GM23338 (cell line): ENCODE results near the gene CFP. TPM values are rescaled to one million over a fixed set of nuclear protein-coding genes. Genes with fewer than 3 reads are reported as not detected.
"Not testable (repeated sequence)": the region's sequence is repeated elsewhere in the genome, so short reads cannot be mapped to it uniquely, and the experiment has no call there.

Source experiments
- ATAC-seq: fragments of 200-7000 bp; cut with Tn5 transposase; 3 replicates; pipeline ENCODE4 v1.9.1; 2020
- DNase-seq: peaks from one replicate; pipeline ENCODE4 v3.0.0-alpha.2; 2015; ENCODE audit warnings: low spot score
- H2AFZ ChIP-seq: fragments of 200-600 bp; sonication (generic); 2 replicates; pipeline ENCODE4 v1.8.0; 2016; ENCODE audit warnings: antibody characterized with exemption, mild to moderate bottlenecking, moderate library complexity
- H3F3A ChIP-seq: fragments of 200-600 bp; sonication (generic); replicated peaks from 2 replicates; pipeline ENCODE4 v1.8.0; 2017; ENCODE audit warnings: antibody characterized with exemption, mixed run types, low read depth
- H3K27ac ChIP-seq: fragments of 200-600 bp; sonication (generic); 2 replicates; pipeline ENCODE4 v1.6.1; 2016; ENCODE audit warnings: low read depth
- H3K27me3 ChIP-seq: fragments of 200-600 bp; sonication (generic); 2 replicates; pipeline ENCODE4 v1.8.0; 2016; ENCODE audit warnings: mild to moderate bottlenecking, mixed run types, moderate library complexity; ENCODE audit not compliant: insufficient read depth
- H3K36me3 ChIP-seq: fragments of 200-600 bp; sonication (generic); 2 replicates; pipeline ENCODE4 v1.8.0; 2016; ENCODE audit warnings: mild to moderate bottlenecking; ENCODE audit not compliant: insufficient read depth
- H3K4me1 ChIP-seq: fragments of 200-600 bp; sonication (generic); 2 replicates; pipeline ENCODE4 v1.8.0; 2016; ENCODE audit warnings: mild to moderate bottlenecking, moderate library complexity; ENCODE audit not compliant: insufficient read depth
- H3K4me2 ChIP-seq: fragments of 200-600 bp; sonication (generic); 2 replicates; pipeline ENCODE4 v1.7.1; 2017; ENCODE audit warnings: mixed run types
- H3K4me3 ChIP-seq: fragments of 200-600 bp; sonication (generic); 2 replicates; pipeline ENCODE4 v1.6.1; 2016; ENCODE audit warnings: mixed run types
- H3K79me2 ChIP-seq: fragments of 200-600 bp; sonication (generic); replicated peaks from 2 replicates; pipeline ENCODE4 v1.8.0; 2017; ENCODE audit warnings: mild to moderate bottlenecking; ENCODE audit not compliant: insufficient read depth
- H3K9me2 ChIP-seq: fragments of 200-600 bp; sonication (generic); 2 replicates; pipeline ENCODE4 v1.8.0; 2017; ENCODE audit not compliant: insufficient read depth
- H4K20me1 ChIP-seq: fragments of 200-600 bp; sonication (generic); replicated peaks from 2 replicates; pipeline ENCODE4 v1.8.0; 2017; ENCODE audit warnings: mild to moderate bottlenecking; ENCODE audit not compliant: insufficient read depth
- H3K27ac Mint-ChIP-seq: 2 replicates; pipeline ENCODE4 v1.8.0; 2020; ENCODE audit warnings: inconsistent platforms, mild to moderate bottlenecking, moderate library complexity, mixed read lengths
- H3K27me3 Mint-ChIP-seq: 3 replicates; pipeline ENCODE4 v1.8.0; 2022; ENCODE audit warnings: low read depth, mild to moderate bottlenecking, moderate library complexity, mixed read lengths, inconsistent platforms; ENCODE audit not compliant: insufficient read depth, poor library complexity
- H3K36me3 Mint-ChIP-seq: 3 replicates; pipeline ENCODE4 v1.8.0; 2021; ENCODE audit warnings: low read depth, mild to moderate bottlenecking, inconsistent platforms, moderate library complexity, mixed read lengths
- H3K4me1 Mint-ChIP-seq: 3 replicates; pipeline ENCODE4 v1.8.0; 2020; ENCODE audit warnings: mild to moderate bottlenecking, inconsistent platforms, mixed read lengths
- H3K4me3 Mint-ChIP-seq: 3 replicates; pipeline ENCODE4 v1.8.0; 2021; ENCODE audit warnings: moderate library complexity, mild to moderate bottlenecking, inconsistent platforms, mixed read lengths
- H3K9me3 Mint-ChIP-seq: 3 replicates; pipeline ENCODE4 v1.8.0; 2020; ENCODE audit warnings: moderate library complexity, mild to moderate bottlenecking, inconsistent platforms, mixed read lengths
- CREB1 ChIP-seq: fragments of 250-450 bp; sonication (Bioruptor Pico); IDR thresholded peaks from 2 replicates; pipeline ENCODE4 v1.5.0; 2020; ENCODE audit warnings: low read depth, mild to moderate bottlenecking, moderate library complexity
- NANOG ChIP-seq: IDR thresholded peaks from 2 replicates; pipeline ENCODE4 v1.6.1; 2016; ENCODE audit warnings: antibody characterized with exemption, borderline replicate concordance
- STAT1 ChIP-seq: IDR thresholded peaks from one replicate; pipeline ENCODE4 v1.6.1; 2016; ENCODE audit warnings: antibody characterized with exemption; ENCODE audit not compliant: unreplicated experiment
- ZNF114 ChIP-seq: fragments of 250-450 bp; sonication (Bioruptor Pico); IDR thresholded peaks from 2 replicates; pipeline ENCODE4 v1.5.0; 2020; ENCODE audit warnings: mild to moderate bottlenecking, moderate library complexity
- ZNF331 ChIP-seq: fragments of 250-450 bp; sonication (Bioruptor Pico); IDR thresholded peaks from 2 replicates; pipeline ENCODE4 v1.5.0; 2020; ENCODE audit warnings: low read depth, mild to moderate bottlenecking, moderate library complexity
- ZNF462 ChIP-seq: fragments of 250-450 bp; sonication (Bioruptor Pico); IDR thresholded peaks from 2 replicates; pipeline ENCODE4 v1.5.0; 2020; ENCODE audit warnings: mild to moderate bottlenecking, moderate library complexity
- polyA plus RNA-seq: library from polyadenylated mRNA; unstranded; fragments of >200 nt; fragmentation: Nextera tagmentation; extraction: Ambion mirVana; gene quantifications from 2 replicates; pipeline ENCODE4 v1.2.1, GENCODE V29; 2016
- total RNA-seq: library from RNA; depleted of rRNA; stranded (reverse); fragments of >200 nt; shearing (Covaris generic); gene quantifications from 2 replicates; pipeline ENCODE4 v1.2.3, GENCODE V29; 2014

Gene CFP
- total and polyA plus RNA-seq, 2 experiments from 2014 or later = 2.1 to 2.2 TPM

GRCh38 chrX:47605024-47605423 lies 24.7 kb downstream of the CFP start:
- H3K27ac Mint-ChIP-seq = no peak overlapping the region
- DNase-seq = no peak
- peaks cover 12% of the 10 kb centered on the region for H3K4me1 Mint-ChIP-seq
- H4K20me1 ChIP-seq = no peaks in the 10 kb centered on the region
- no peak for ATAC-seq
- H3K4me3 ChIP-seq = no peak overlapping the region
- no peaks in the 10 kb centered on the region for H3K36me3 ChIP-seq
- H3K79me2 ChIP-seq = no peaks in the 10 kb centered on the region
- no peaks in the 10 kb centered on the region for H3K4me1 ChIP-seq
- H3K27me3 Mint-ChIP-seq = peaks cover 3% of the 10 kb centered on the region
- H3K4me2 ChIP-seq = no peak overlapping the region
- no peak overlapping the region for H2AFZ ChIP-seq
- H3K9me2 ChIP-seq = no peaks in the 10 kb centered on the region
- H3K27me3 ChIP-seq = no peaks in the 10 kb centered on the region
- H3F3A ChIP-seq = no peaks in the 10 kb centered on the region
- TF ChIP-seq ZNF462 = no peak
- TF ChIP-seq CREB1 (CRISPR knock-in tag) = no peak
- no peak for TF ChIP-seq ZNF331
- no peak for TF ChIP-seq STAT1
- TF ChIP-seq NANOG = no peak
- no peak for TF ChIP-seq ZNF114 (CRISPR knock-in tag)
- H3K27ac ChIP-seq = no peak overlapping the region
- no peaks in the 10 kb centered on the region for H3K9me3 Mint-ChIP-seq
- no peak overlapping the region for H3K4me3 Mint-ChIP-seq
- H3K36me3 Mint-ChIP-seq = peaks cover 8% of the 10 kb centered on the region; the same call in 2 of the 3 replicates

GRCh38 chrX:47603125-47603524 lies 26.6 kb downstream of the CFP start:
- not testable (repeated sequence) for H3K27me3 Mint-ChIP-seq, H3K4me2 ChIP-seq, H3K9me2 ChIP-seq, H3K36me3 Mint-ChIP-seq, H3F3A ChIP-seq, H3K27ac ChIP-seq, H3K4me1 ChIP-seq, H3K4me1 Mint-ChIP-seq, DNase-seq, ATAC-seq, H4K20me1 ChIP-seq, H3K27me3 ChIP-seq, H3K4me3 Mint-ChIP-seq, H3K4me3 ChIP-seq, H3K36me3 ChIP-seq, H2AFZ ChIP-seq, H3K27ac Mint-ChIP-seq, H3K9me3 Mint-ChIP-seq, H3K79me2 ChIP-seq
